ENCODE results near the gene GLDC. TPM values are rescaled to one million over a fixed set of nuclear protein-coding genes. Genes with fewer than 3 reads are reported as not detected.
A peak's percentile ranks its signal among the peaks of the same experiment; 100 is the strongest.

GLDC gene
- total RNA-seq, 2 donors from 2014 or later = 0.39 TPM; not detected in 1

DNA sequence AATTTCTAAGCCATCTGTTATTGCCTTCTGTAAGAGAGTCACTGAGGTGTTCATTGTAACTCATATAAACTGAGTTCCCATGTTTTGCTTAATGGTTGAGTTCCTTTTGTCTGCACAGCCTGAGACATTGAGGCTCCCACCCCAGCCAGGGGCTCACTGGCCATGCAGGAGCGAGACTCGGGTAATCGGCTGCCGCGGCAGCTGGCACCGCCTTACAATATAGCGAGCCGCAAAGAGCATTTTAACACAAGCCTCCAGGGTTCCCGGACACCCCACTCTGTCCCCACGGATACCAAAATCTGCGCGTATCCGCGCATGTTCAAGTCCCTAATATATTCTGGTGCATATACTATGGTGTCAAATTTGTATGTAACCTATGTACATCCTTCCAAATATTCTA is 24.4 kb upstream of the GLDC start:
- H3K36me3 ChIP-seq = no peaks in the 10 kb centered on the region
- no peaks in the 10 kb centered on the region for H3K27me3 ChIP-seq
- no peak overlapping the region for H3K4me3 ChIP-seq
- DNase-seq (ENCODE audit: low spot score) = no peak
- H3K9me3 ChIP-seq = no peaks in the 10 kb centered on the region
- H3K4me1 ChIP-seq = no peaks in the 10 kb centered on the region
- no peak overlapping the region for H3K27ac ChIP-seq
- TF ChIP-seq, protein P1, sequence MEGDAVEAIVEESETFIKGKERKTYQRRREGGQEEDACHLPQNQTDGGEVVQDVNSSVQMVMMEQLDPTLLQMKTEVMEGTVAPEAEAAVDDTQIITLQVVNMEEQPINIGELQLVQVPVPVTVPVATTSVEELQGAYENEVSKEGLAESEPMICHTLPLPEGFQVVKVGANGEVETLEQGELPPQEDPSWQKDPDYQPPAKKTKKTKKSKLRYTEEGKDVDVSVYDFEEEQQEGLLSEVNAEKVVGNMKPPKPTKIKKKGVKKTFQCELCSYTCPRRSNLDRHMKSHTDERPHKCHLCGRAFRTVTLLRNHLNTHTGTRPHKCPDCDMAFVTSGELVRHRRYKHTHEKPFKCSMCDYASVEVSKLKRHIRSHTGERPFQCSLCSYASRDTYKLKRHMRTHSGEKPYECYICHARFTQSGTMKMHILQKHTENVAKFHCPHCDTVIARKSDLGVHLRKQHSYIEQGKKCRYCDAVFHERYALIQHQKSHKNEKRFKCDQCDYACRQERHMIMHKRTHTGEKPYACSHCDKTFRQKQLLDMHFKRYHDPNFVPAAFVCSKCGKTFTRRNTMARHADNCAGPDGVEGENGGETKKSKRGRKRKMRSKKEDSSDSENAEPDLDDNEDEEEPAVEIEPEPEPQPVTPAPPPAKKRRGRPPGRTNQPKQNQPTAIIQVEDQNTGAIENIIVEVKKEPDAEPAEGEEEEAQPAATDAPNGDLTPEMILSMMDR (IDR thresholded peaks at IDR 0.05) = no peak

- DNase-seq (ENCODE audit: low spot score) = no peak
- TF ChIP-seq, protein P1 (IDR thresholded peaks at IDR 0.05) = peak; percentile 37 to 61
- Histone ChIP-seq H3K9me3 (no peaks in the 10 kb centered on the region), H3K27ac (no peak overlapping the region), H3K36me3 (no peaks in the 10 kb centered on the region), H3K4me1 (no peaks in the 10 kb centered on the region), H3K4me3 (no peak overlapping the region), H3K27me3 (no peaks in the 10 kb centered on the region)
Measured at GRCh38 chr9:6667633-6668280, 22.2 kb upstream of the GLDC start.

- no peak overlapping the region for H3K4me3 ChIP-seq
- TF ChIP-seq, protein P1 (IDR thresholded peaks at IDR 0.05) = no peak
- no peaks in the 10 kb centered on the region for H3K4me1 ChIP-seq
- H3K27ac ChIP-seq = no peak overlapping the region
- no peaks in the 10 kb centered on the region for H3K27me3 ChIP-seq
- H3K9me3 ChIP-seq = no peaks in the 10 kb centered on the region
- H3K36me3 ChIP-seq = no peaks in the 10 kb centered on the region
- DNase-seq (ENCODE audit: low spot score) = no peak
Measured at GRCh38 chr9:6667080-6667479, 21.6 kb upstream of the GLDC start.

DNA sequence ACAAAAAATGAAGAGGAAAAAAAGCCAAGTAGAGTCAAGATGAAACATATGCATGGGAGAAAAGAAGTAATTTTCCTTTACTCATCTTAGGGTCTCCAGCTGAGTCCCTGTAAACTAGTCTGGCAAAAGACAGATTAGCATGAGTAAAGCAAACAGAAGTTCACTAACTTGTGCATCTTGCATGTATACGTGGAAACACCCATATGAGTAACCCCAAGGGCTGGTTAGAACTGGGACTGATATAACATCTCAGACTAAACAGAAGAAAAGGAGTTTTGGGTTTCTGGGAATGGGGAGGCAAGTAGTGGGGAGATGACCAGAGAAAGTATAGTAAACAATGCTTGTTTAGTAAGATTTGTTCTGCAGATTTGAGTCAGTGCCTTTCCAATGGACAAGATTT is 20.1 kb upstream of the GLDC start:
- Histone ChIP-seq H3K4me1 (no peaks in the 10 kb centered on the region), H3K27me3 (no peaks in the 10 kb centered on the region), H3K27ac (no peak overlapping the region), H3K4me3 (no peak overlapping the region), H3K36me3 (no peaks in the 10 kb centered on the region), H3K9me3 (no peaks in the 10 kb centered on the region)
- TF ChIP-seq, protein P1 (IDR thresholded peaks at IDR 0.05) = no peak
- no peak for DNase-seq (ENCODE audit: low spot score)

- Histone ChIP-seq H3K27ac (no peak overlapping the region), H3K4me1 (no peaks in the 10 kb centered on the region), H3K36me3 (no peaks in the 10 kb centered on the region), H3K27me3 (no peaks in the 10 kb centered on the region), H3K9me3 (no peaks in the 10 kb centered on the region), H3K4me3 (no peak overlapping the region)
- no peak for DNase-seq (ENCODE audit: low spot score)
- TF ChIP-seq, protein P1 (IDR thresholded peaks at IDR 0.05) = no peak
Measured at GRCh38 chr9:6664204-6664680, 18.7 kb upstream of the GLDC start.

DNA sequence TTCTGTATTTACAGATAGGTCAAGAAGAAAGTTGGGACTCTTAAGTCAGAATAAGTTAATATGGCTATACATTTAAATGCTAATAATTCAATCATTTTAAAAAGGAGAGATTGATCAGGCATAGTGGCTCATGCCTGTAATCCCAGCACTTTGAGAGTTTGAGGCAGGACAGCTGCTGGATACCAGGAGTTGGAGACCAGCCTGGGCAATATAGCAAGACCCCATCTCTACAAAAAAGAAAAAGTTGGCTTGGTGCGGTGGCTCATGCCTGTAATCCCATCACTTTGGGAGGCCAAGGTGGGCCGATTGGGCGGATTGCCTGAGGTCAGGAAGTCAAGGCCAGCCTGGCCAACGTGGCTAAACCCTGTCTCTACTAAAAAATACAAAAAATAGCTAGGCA is 15.0 kb upstream of the GLDC start:
- H3K4me1 ChIP-seq = no peaks in the 10 kb centered on the region

More for the DNA sequence above, 15.0 kb upstream of the GLDC start:
- TF ChIP-seq, protein P1 (IDR thresholded peaks at IDR 0.05) = no peak
- Histone ChIP-seq H3K27me3 (no peaks in the 10 kb centered on the region), H3K36me3 (no peaks in the 10 kb centered on the region), H3K4me3 (no peak overlapping the region), H3K27ac (no peak overlapping the region), H3K9me3 (no peaks in the 10 kb centered on the region)
- no peak for DNase-seq (ENCODE audit: low spot score)
